ENCODE measurements around the gene RAB22A.
"Not testable (repeated sequence)": the region's sequence is repeated elsewhere in the genome, so short reads cannot be mapped to it uniquely, and the experiment has no call there.

The RAB22A gene

DNA sequence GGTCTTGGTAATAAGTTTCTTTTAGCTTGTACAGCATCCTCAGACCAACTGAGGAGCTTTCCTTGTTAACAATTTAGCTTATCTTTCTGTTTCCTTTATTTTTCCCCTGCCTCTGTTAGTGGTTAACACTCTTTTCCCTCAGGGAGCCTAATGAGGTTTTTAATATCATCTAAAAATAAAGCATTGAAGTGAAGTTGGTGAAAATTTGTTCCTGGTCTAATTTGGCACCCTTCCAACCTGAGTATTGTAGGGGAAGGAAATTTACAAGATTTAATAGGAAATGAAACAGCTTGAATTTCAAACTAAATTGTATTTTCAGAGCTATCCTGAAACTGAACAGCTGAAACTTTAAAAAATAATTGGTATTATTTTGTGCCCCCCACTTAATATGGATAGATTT, 51.4 kb downstream of the RAB22A start:
- H3K4me3 ChIP-seq (ENCODE audit: low read depth, low read length), result no peak overlapping the region
- TF ChIP-seq, protein P1, sequence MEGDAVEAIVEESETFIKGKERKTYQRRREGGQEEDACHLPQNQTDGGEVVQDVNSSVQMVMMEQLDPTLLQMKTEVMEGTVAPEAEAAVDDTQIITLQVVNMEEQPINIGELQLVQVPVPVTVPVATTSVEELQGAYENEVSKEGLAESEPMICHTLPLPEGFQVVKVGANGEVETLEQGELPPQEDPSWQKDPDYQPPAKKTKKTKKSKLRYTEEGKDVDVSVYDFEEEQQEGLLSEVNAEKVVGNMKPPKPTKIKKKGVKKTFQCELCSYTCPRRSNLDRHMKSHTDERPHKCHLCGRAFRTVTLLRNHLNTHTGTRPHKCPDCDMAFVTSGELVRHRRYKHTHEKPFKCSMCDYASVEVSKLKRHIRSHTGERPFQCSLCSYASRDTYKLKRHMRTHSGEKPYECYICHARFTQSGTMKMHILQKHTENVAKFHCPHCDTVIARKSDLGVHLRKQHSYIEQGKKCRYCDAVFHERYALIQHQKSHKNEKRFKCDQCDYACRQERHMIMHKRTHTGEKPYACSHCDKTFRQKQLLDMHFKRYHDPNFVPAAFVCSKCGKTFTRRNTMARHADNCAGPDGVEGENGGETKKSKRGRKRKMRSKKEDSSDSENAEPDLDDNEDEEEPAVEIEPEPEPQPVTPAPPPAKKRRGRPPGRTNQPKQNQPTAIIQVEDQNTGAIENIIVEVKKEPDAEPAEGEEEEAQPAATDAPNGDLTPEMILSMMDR (IDR thresholded peaks at IDR 0.05; ENCODE audit: low read depth, low read length, missing control alignments), result no peak
- no peak for DNase-seq (ENCODE audit: low read depth)

DNA sequence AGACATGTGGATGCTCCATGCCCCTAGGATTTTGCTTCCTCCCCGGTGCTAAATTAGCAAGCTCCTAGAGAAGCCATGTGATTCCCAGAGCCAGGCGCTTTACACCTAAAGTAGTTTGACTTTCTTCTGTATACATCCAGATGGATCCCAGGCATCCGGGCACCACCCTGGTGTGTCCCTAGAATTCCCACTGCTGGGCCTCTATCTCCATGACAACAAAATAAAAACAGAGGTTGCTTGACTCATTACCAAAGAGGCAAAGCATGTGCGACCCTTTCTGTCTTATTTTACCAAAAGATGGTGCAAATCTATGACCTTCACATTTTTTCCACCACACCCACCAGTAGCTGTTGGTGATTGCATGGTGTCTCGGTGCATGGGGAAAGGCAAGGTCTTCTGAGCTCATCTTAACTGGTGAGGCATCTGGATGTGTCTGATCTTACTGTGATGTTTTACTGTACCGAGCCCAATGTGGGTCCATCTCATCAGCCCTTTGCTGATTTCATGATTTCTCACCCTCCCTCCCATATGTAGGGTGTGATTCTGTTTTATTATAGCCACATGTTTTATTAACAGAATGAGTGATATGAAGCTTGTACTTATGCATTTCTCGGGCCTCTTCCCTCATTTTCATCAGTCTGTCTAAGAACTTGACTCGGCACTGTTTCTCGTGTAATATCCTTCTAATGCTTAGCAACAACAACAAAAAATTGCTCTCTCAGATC, 52.1 kb downstream of the RAB22A start:
- no peak overlapping the region for H3K4me3 ChIP-seq (ENCODE audit: low read depth, low read length)
- no peak for DNase-seq (ENCODE audit: low read depth)
- TF ChIP-seq, protein P1 (IDR thresholded peaks at IDR 0.05; ENCODE audit: low read depth, low read length, missing control alignments), result no peak

DNA sequence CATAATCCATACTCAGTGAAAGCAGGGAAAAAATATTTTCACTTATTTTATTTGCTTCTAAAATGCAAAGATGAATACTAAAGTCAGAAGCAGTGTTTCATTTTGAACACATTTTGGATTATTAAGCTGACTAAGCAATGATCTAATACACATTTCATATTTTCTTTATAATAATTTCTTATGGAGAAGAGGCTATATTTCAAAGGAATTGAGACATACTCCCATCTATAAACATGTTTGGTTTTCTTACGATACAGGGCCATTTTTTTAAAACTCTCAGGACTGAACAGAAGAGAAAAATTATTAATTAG, 52.6 kb downstream of the RAB22A start:
- H3K4me3 ChIP-seq (ENCODE audit: low read depth, low read length), result no peak overlapping the region
- DNase-seq (ENCODE audit: low read depth), result no peak
- TF ChIP-seq, protein P1 (IDR thresholded peaks at IDR 0.05; ENCODE audit: low read depth, low read length, missing control alignments), result no peak

DNA sequence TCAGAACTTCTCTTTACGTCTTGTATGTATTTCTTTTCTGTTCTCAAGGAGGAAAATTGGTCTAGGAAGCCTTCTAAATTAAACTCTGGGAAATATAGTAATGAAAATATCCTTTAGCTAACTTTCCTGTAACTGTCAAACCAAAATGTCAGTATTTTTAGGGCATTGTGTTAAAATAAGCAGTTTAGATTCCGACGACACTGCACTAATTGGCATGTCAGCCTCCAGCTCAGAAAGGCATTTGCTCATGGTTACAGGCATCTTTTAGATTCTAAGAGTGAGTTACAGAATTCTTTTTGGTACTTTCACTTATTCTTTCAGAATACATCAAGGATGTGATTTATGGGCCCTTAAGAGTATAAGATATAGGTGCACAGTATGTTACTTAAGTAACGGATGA, 53.5 kb downstream of the RAB22A start:
- H3K4me3 ChIP-seq (ENCODE audit: low read depth, low read length), result no peak overlapping the region
- TF ChIP-seq, protein P1 (IDR thresholded peaks at IDR 0.05; ENCODE audit: low read depth, low read length, missing control alignments), result no peak
- DNase-seq (ENCODE audit: low read depth), result no peak

DNA sequence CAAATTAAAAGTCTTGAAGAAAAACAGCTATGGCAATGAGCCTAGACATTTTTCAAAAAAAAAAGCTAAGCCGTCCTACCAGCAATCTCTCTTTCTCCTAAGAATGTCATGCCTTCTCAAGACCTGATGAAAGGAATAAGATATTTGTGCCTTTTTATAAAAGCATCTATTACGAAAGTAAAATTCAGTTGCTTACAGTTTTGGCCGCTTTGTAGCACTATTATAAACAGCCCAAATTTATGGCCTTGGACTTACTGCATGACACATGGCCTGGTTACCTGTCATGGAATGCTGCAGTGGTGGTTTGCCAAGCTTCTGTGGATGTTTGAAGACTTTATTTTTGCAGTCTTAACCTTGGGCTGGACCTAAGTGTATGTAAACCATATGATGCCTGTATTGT, 57.4 kb downstream of the RAB22A start:
- TF ChIP-seq, protein P1 (IDR thresholded peaks at IDR 0.05; ENCODE audit: low read depth, low read length, missing control alignments), result no peak
- DNase-seq (ENCODE audit: low read depth), result no peak
- H3K4me3 ChIP-seq (ENCODE audit: low read depth, low read length), result no peak overlapping the region

DNA sequence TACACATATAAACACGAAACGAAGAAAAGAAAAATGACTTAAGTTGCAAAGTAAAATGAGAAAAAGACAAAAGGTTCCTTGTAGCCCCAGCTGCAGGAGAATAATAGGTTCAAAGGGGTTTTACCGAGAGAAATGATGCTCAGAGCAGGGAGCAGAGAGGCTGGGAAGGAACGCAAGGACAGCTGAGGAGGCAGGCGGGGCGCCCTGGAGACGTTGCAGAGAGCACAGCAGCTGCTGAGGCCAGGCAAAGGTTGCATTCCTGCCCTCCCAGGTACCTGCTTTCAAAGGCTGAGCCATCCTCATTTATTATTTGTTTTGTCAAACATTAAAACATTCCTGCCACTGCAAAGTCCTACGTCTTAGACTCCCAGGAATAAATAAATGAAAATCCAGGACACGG, 63.3 kb downstream of the RAB22A start:
- TF ChIP-seq, protein P1 (IDR thresholded peaks at IDR 0.05; ENCODE audit: low read depth, low read length, missing control alignments), result no peak
- no peak overlapping the region for H3K4me3 ChIP-seq (ENCODE audit: low read depth, low read length)
- DNase-seq (ENCODE audit: low read depth), result no peak

DNA sequence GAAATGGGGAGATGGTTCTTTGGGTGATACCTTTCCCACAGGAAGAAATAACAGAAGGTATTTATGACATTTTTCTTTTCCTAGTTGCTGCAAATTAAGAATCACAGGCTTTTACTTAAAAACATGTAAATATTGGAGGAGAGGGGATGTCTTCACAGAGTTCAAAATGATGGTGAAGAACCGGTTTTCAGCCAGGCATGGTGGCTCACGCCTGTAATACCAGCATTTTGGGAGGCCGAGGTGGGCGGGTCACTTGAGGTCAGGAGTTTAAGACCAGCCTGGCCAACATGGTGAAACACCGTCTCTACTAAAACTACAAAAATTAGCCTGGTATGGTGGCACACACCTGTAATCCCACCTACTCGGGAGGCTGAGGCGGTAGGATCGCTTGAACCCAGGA, 63.8 kb downstream of the RAB22A start:
- not testable (repeated sequence) for DNase-seq (ENCODE audit: low read depth); H3K4me3 ChIP-seq (ENCODE audit: low read depth, low read length)

Data from GM12864 (cell line).